Measurements from ENCODE around the gene CLPSL1.

GRCh38 chr6:35829306-35829705, 48.5 kb downstream of the CLPSL1 start:
- TF ChIP-seq CTCF (IDR thresholded peaks at IDR 0.05), result no peak
- TF ChIP-seq POLR2A (IDR thresholded peaks at IDR 0.05), result no peak
